CD4-positive, alpha-beta T cell (primary cell): ENCODE results near the gene ZFPM1. TPM values are rescaled to one million over a fixed set of nuclear protein-coding genes. Genes with fewer than 3 reads are reported as not detected.

Source experiments
- ATAC-seq: fragments of 200-7000 bp; cut with Tn5 transposase; one replicate; pipeline ENCODE4 v1.10.0; 2022; ENCODE audit warnings: mild to moderate bottlenecking; ENCODE audit not compliant: poor library complexity
- CTCF ChIA-PET: fragments of 350-600 bp; sonication (Branson Sonifier 250); formaldehyde crosslinking; loops from one replicate; lab custom pipeline; 2021; ENCODE audit warnings: antibody characterized with exemption, inconsistent platforms; lab: Charles Lee
- POLR2A ChIA-PET: fragments of 350-600 bp; sonication (Branson Sonifier 250); formaldehyde crosslinking; loops from one replicate; lab custom pipeline; 2021; ENCODE audit warnings: antibody characterized with exemption, inconsistent platforms; lab: Charles Lee
- DNase-seq, 14 experiments: peaks; one replicate each; pipeline ENCODE4 v3.0.0-alpha.2; 2013 to 2020; ENCODE audit warnings: mixed read lengths in 2 of 14
- H3K27ac ChIP-seq, 2 donors: one replicate each; pipeline versions ENCODE4 v1.5.1 to v1.7.0; 2013; ENCODE audit warnings: low read length in 2 of 2, low read depth in 1 of 2, mild to moderate bottlenecking in 1 of 2
- H3K27me3 ChIP-seq, 2 experiments: 1 replicate in 1 of 2; 2 replicates in 1 of 2; pipeline versions ENCODE4 v1.6.1 to v1.7.0; 2013; ENCODE audit warnings: low read length in 2 of 2, control low read depth in 1 of 2, mild to moderate bottlenecking in 1 of 2, moderate library complexity in 1 of 2; ENCODE audit not compliant: insufficient read depth in 2 of 2, control insufficient read depth in 1 of 2
- H3K36me3 ChIP-seq: one replicate; pipeline ENCODE4 v1.6.1; 2013; ENCODE audit warnings: low read length, control low read depth; ENCODE audit not compliant: insufficient read depth
- H3K4me1 ChIP-seq: one replicate; pipeline ENCODE4 v1.6.1; 2013; ENCODE audit warnings: low read length, control low read depth; ENCODE audit not compliant: insufficient read depth
- H3K4me3 ChIP-seq: one replicate; pipeline ENCODE4 v1.5.1; 2013; ENCODE audit warnings: mild to moderate bottlenecking, low read length, moderate library complexity
- H3K9me3 ChIP-seq, 2 experiments: 1 replicate in 1 of 2; 2 replicates in 1 of 2; pipeline versions ENCODE4 v1.6.1 to v1.7.0; 2013; ENCODE audit warnings: low read length in 2 of 2, mild to moderate bottlenecking in 2 of 2, control low read depth in 1 of 2, moderate library complexity in 1 of 2; ENCODE audit not compliant: control insufficient read depth in 1 of 2, insufficient read depth in 1 of 2
- H3K27ac Mint-ChIP-seq: one replicate; pipeline ENCODE4 v1.8.0; 2020; ENCODE audit warnings: mixed read lengths
- H3K27me3 Mint-ChIP-seq: one replicate; pipeline ENCODE4 v1.8.0; 2021; ENCODE audit warnings: mixed read lengths
- H3K36me3 Mint-ChIP-seq: one replicate; pipeline ENCODE4 v1.8.0; 2021; ENCODE audit warnings: low read depth, mixed read lengths
- H3K4me1 Mint-ChIP-seq: one replicate; pipeline ENCODE4 v1.8.0; 2021; ENCODE audit warnings: low read depth, mixed read lengths
- H3K4me3 Mint-ChIP-seq: one replicate; pipeline ENCODE4 v1.8.0; 2020; ENCODE audit warnings: mild to moderate bottlenecking, mixed read lengths
- H3K9me3 Mint-ChIP-seq: one replicate; pipeline ENCODE4 v1.8.0; 2020; ENCODE audit warnings: mixed read lengths
- CTCF ChIP-seq: fragments of 200-600 bp; IDR thresholded peaks from one replicate; pipeline ENCODE4 v1.8.0; 2022; ENCODE audit warnings: antibody characterized with exemption, mild to moderate bottlenecking
- intact Hi-C, 2 experiments: fragments of 100-400 bp; cut with DNase I in 1 of 2; cut with micrococcal nuclease in 1 of 2; formaldehyde crosslinking; loops; one replicate each; pipeline versions ENCODE4 v1.15.1 to v1.9.0; 2023 to 2025; cut with DNase I, micrococcal nuclease
- total RNA-seq, 174 experiments: library from RNA in 2 of 174; stranded (reverse) in 2 of 174; gene quantifications; one replicate each; pipeline ENCODE4 v1.2.3 and lab custom pipeline; 2021 to 2026

The ZFPM1 gene
- total RNA-seq, 2 experiments from 2014 or later = 22.8 to 24.2 TPM

GRCh38 chr16:88440111-88440510 is 13.0 kb upstream of the ZFPM1 start:
- POLR2A ChIA-PET = no interaction called here
- Histone ChIP-seq H3K27me3 (no peaks in the 10 kb centered on the region), H3K9me3 (peaks cover 0 to 5% of the 10 kb centered on the region in 2 experiments), H3K4me1 (peaks cover 11% of the 10 kb centered on the region), H3K4me3 (no peak overlapping the region), H3K36me3 (no peaks in the 10 kb centered on the region), H3K27ac (no peak overlapping the region)
- no peak overlapping the region for H3K4me3 Mint-ChIP-seq
- H3K27me3 Mint-ChIP-seq = no peaks in the 10 kb centered on the region
- TF ChIP-seq CTCF = no peak
- intact Hi-C loops = no loop called here
- H3K27ac Mint-ChIP-seq = no peak overlapping the region
- no peaks in the 10 kb centered on the region for H3K9me3 Mint-ChIP-seq
- no peak for DNase-seq
- CTCF ChIA-PET = no interaction called here
- no peaks in the 10 kb centered on the region for H3K36me3 Mint-ChIP-seq
- ATAC-seq = no peak
- H3K4me1 Mint-ChIP-seq = no peaks in the 10 kb centered on the region

- no peak overlapping the region for H3K4me3 Mint-ChIP-seq
- CTCF ChIA-PET = no interaction called here
Observed at GRCh38 chr16:88440686-88441405, 12.2 kb upstream of the ZFPM1 start.

GRCh38 chr16:88441460-88441859 is 11.6 kb upstream of the ZFPM1 start:
- no peak overlapping the region for H3K4me3 Mint-ChIP-seq
- TF ChIP-seq CTCF = no peak
- no peak overlapping the region for H3K4me3 ChIP-seq
- no peak overlapping the region for H3K27ac ChIP-seq
- no peaks in the 10 kb centered on the region for H3K4me1 Mint-ChIP-seq
- H3K27me3 Mint-ChIP-seq = no peaks in the 10 kb centered on the region
- H3K4me1 ChIP-seq = peaks cover 11% of the 10 kb centered on the region
- no peaks in the 10 kb centered on the region for H3K36me3 ChIP-seq
- H3K36me3 Mint-ChIP-seq = no peaks in the 10 kb centered on the region
- intact Hi-C loops = no loop called here
- ChIA-PET CTCF (no interaction called here), POLR2A (no interaction called here)
- H3K9me3 Mint-ChIP-seq = no peaks in the 10 kb centered on the region
- no peak overlapping the region for H3K27ac Mint-ChIP-seq
- DNase-seq = no peak
- no peak for ATAC-seq
- H3K9me3 ChIP-seq = peaks cover 0 to 8% of the 10 kb centered on the region in 2 experiments
- H3K27me3 ChIP-seq = no peaks in the 10 kb centered on the region

More at GRCh38 chr16:88440686-88441405, 12.2 kb upstream of the ZFPM1 start:
- Mint-ChIP-seq H3K4me1 (no peaks in the 10 kb centered on the region), H3K27me3 (no peaks in the 10 kb centered on the region), H3K36me3 (no peaks in the 10 kb centered on the region), H3K9me3 (no peaks in the 10 kb centered on the region), H3K27ac (no peak overlapping the region)
- POLR2A ChIA-PET = no interaction called here
- ATAC-seq (no peak), DNase-seq (no peak)
- Histone ChIP-seq H3K9me3 (peaks cover 0 to 8% of the 10 kb centered on the region in 2 experiments), H3K27ac (no peak overlapping the region), H3K27me3 (no peaks in the 10 kb centered on the region), H3K4me3 (no peak overlapping the region), H3K4me1 (peaks cover 11% of the 10 kb centered on the region), H3K36me3 (no peaks in the 10 kb centered on the region)
- TF ChIP-seq CTCF = no peak
- intact Hi-C loops = no loop called here
